8988T (cell line): ENCODE data around the gene PCDHGA1.
A peak's percentile ranks its signal among the peaks of the same experiment; 100 is the strongest.

Source experiments
- DNase-seq: peaks from one replicate; pipeline ENCODE4 v3.0.0; 2011

Gene PCDHGA1

GRCh38 chr5:141493500-141494422, 163.4 kb downstream of the PCDHGA1 start:
- no peak for DNase-seq

DNA sequence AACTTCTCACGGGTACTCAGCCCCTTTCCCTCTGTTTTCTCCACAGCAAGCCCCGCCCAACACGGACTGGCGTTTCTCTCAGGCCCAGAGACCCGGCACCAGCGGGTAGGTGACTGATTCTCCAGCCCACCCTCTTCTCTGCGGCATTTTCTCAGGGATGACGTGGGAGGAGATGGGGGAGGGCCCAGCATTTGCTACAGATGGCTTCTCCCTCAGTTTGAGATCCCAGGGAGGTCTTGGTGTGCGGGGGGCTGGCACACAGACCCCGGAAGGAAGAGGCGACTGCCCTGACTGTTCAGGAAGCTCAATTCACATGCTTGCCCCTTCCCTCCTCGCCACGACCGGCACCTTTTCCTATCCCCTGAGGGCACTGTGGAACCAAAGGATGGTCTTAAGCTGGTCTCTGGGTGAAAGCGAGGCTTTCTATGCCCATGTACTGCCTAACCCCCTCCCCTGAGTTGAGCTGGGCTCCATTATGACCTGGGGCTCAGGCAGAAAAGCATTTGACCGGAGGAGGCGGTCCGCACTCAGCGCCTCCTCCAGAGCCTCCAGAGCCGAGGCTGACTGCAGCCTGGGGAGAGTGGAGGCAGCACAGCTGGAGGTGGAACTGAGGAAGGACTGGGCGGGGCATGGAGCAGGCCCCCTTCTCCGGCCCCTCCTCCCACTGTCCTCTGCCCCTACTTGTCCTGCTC, 164.6 kb downstream of the PCDHGA1 start:
- no peak for DNase-seq

DNA sequence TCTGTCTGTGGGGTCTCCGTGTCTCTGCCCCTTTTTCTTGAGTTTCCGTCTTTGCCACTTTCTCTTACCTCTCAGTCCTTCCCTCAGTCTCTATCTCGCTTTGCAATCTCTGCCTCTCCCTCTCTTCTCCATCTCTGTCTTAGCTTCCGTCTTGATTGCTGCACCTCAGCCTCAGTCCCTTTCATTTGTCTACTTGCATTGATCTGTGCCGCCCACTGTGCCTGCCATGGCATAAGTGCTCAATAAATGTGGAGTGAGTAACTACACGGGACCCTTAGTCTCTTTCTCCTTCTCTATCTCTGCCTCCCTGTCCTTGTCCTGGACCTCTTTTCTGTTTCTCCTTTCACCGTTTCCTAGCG, 165.1 kb downstream of the PCDHGA1 start:
- no peak for DNase-seq

GRCh38 chr5:141496038-141496437, 165.7 kb downstream of the PCDHGA1 start:
- DNase-seq: no peak

DNA sequence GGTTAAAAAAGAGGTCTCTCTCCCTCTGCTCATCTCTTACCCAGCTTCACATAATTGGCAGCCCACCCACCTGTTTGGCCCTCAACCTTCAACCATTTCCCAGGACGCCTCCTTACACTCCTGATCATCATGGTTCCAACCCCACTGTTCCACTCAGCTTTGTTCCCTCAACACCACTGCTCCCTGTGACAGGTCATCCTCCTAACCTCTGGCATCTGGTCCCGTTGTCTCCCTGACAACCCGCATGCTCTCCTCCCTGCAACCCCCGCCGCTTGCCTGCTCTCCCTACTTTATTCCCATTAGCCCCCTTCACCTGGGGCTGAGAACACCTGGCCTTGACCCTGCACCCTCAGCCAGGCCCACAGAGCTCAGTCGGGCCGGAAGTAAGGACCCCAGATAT, 171.4 kb downstream of the PCDHGA1 start:
- DNase-seq: no peak

DNA sequence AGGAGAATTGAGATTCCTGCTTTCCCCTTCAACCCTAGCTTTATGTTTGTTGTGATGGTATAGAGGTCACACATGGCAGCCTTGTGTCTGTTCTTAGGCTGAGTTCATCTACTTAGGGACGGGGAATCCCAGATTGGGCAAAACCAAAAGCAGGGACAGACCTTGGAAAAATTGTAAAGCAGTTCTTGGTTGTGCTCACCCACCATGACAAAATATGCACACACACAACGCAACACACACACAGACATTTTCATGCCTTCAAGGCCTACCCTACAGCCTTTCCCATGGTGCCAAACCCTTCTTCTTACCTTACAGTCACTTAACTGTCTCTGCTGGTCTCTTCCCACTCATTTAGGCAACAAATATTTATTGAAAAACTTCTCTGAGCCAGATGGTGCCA, 173.4 kb downstream of the PCDHGA1 start:
- no peak for DNase-seq

GRCh38 chr5:141504216-141504615, 173.9 kb downstream of the PCDHGA1 start:
- no peak for DNase-seq

DNA sequence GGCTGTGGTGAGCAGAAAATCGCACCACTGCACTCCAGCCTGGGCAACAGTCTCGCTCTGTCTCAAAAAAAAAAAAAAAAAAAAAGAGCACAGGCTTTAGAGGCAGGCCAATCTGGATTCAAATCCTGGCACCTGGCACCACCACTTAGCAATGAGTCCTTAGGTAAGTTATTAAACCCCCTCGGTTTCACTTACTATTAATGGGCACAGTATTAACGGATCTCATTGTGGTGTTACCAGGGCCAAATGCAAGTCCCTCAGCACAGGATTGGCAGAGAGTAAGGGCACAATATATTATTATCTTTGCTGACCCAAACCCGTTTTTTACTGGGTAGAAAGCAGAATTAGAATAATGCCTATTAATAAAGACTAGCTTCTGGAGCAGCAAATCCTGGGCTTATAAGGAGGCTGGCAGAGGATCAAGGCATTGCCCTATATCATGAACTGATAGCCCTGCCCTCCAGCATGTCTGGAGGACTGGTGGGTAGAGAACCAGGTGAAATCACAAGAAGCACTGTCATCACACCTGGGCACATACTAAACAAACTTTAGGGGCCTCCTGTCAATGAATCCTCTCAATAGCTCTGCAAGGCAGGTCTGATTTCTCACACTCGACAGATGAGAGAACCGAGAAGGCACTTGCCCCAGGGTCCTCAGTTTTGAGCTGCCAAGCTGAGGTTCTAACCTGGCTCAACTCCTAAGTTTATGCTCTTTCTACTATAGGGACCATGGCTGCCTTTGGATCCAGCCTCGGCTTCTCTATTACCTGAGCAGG, 176.3 kb downstream of the PCDHGA1 start:
- DNase-seq: no peak

- no peak for DNase-seq
Observed at GRCh38 chr5:141507387-141508091, 177.2 kb downstream of the PCDHGA1 start.

GRCh38 chr5:141508440-141508797, 178.1 kb downstream of the PCDHGA1 start:
- DNase-seq: no peak

- peak; percentile 81 for DNase-seq
Observed at GRCh38 chr5:141508798-141509611, 178.7 kb downstream of the PCDHGA1 start.

DNA sequence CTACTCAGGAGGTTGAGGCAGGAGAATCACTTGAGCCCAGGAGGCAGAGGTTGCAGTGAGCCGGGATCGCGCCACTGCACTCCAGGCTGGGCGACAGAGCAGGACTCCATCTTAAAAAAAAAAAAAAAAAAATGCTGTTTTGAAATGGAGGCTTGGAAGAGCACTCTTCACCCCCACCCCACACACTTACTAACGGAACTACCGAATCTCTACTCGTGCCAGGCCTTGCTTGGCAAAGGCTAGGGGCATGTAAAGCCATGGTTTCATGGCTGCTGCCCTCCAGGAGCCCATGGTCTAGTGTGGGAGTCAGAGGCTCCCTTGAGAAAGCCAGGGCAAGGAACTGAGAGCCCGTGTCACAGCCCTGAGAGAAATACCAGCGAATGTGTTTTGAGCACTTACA, 179.8 kb downstream of the PCDHGA1 start:
- DNase-seq: no peak

GRCh38 chr5:141510850-141511601, 180.7 kb downstream of the PCDHGA1 start:
- DNase-seq: no peak

DNA sequence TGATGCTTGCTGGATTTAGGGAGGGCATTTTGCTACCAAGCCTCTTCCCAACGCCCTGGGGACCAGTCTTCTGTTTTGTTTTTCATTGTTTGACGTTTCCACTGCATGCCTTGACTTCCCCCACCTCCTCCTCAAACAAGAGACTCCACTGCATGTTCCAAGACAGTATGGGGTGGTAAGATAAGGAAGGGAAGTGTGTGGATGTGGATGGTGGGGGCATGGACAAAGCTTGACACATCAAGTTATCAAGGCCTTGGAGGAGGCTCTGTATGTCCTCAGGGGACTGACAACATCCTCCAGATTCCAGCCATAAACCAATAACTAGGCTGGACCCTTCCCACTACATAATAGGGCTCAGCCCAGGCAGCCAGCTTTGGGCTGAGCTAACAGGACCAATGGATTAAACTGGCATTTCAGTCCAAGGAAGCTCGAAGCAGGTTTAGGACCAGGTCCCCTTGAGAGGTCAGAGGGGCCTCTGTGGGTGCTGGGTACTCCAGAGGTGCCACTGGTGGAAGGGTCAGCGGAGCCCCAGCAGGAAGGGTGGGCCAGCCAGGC, 181.5 kb downstream of the PCDHGA1 start:
- no peak for DNase-seq

DNA sequence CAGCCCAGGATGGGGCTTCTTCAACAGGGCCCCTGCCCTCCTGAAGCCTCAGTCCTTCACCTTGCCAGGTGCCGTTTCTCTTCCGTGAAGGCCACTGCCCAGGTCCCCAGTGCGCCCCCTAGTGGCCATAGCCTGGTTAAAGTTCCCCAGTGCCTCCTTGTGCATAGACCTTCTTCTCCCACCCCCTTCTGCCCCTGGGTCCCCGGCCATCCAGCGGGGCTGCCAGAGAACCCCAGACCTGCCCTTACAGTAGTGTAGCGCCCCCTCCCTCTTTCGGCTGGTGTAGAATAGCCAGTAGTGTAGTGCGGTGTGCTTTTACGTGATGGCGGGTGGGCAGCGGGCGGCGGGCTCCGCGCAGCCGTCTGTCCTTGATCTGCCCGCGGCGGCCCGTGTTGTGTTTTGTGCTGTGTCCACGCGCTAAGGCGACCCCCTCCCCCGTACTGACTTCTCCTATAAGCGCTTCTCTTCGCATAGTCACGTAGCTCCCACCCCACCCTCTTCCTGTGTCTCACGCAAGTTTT, 182.1 kb downstream of the PCDHGA1 start:
- peak; percentile 84 for DNase-seq

DNA sequence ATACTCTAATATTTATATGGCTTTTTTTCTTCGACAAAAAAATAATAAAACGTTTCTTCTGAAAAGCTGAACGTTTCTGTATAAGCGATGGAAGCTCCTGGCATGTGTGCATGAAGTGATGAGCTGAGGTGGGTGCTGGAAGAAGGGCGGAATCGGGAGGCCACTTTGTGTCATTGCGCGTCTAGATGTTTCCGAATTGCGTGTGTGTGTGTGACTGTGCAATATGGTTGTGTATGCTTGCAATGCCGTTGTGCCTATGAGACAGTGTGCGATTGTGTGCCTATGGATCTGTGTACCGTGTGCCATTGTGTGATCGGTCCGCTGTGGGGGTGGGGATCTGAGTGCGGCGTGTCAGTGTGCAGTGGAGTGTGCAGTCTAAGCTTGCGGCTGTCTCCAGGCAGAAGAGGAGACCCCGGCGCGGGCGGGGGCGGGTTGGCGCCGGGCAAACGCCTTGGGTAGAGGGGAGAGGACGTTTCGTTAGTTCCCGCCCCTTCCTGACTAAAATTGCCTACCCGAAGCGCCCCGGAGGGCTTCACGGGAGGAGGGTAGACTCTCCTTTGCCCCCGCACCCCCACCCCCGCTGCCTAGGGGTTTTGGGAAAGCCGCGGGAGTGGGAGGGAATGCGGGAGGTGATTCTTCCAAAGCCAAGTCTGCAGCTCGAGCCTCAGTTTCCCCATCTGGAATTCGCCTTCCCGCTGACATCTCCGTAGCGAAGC, 182.8 kb downstream of the PCDHGA1 start:
- no peak for DNase-seq

GRCh38 chr5:141513627-141514329, 183.5 kb downstream of the PCDHGA1 start:
- no peak for DNase-seq

GRCh38 chr5:141514330-141515133, 184.2 kb downstream of the PCDHGA1 start:
- DNase-seq: no peak
